Left renal cortex interstitium (tissue), 4 donors: ENCODE measurements around the gene PCSK6. TPM values are rescaled to one million over a fixed set of nuclear protein-coding genes. Genes with fewer than 3 reads are reported as not detected.
"Not testable (repeated sequence)": the region's sequence is repeated elsewhere in the genome, so short reads cannot be mapped to it uniquely, and the experiment has no call there.

Experiments
- DNase-seq, 4 donors: peaks; one replicate each; pipeline ENCODE4 v3.0.0-alpha.2; 2013; ENCODE audit warnings: low read depth in 4 of 4, low spot score in 2 of 4, missing footprints in 1 of 4
- polyA plus RNA-seq, 4 donors: library from polyadenylated mRNA; unstranded; fragments of 120-200 nt; gene quantifications; one replicate each; pipeline ENCODE4 v1.2.1, GENCODE V29; 2013; ENCODE audit not compliant: insufficient read length in 4 of 4

The PCSK6 gene
- polyA plus RNA-seq, 4 donors: 7.2 to 8.2 (median 8.1) TPM

GRCh38 chr15:101368861-101369642 is 120.5 kb downstream of the PCSK6 start:
- DNase-seq: no peak

GRCh38 chr15:101368086-101368780 is 121.3 kb downstream of the PCSK6 start:
- no peak for DNase-seq

GRCh38 chr15:101366853-101367252 is 122.7 kb downstream of the PCSK6 start:
- no peak for DNase-seq

- DNase-seq: no peak
Observed at GRCh38 chr15:101362986-101363566, 126.4 kb downstream of the PCSK6 start.

GRCh38 chr15:101362359-101362758 is 127.1 kb downstream of the PCSK6 start:
- DNase-seq: no peak

GRCh38 chr15:101361418-101361817 is 128.1 kb downstream of the PCSK6 start:
- DNase-seq: no peak

GRCh38 chr15:101359365-101359947 is 130.1 kb downstream of the PCSK6 start:
- DNase-seq: no peak

- DNase-seq: no peak
Observed at GRCh38 chr15:101358895-101359294, 130.6 kb downstream of the PCSK6 start.

- no peak for DNase-seq
Observed at GRCh38 chr15:101357885-101358284, 131.6 kb downstream of the PCSK6 start.

GRCh38 chr15:101357333-101357732 is 132.2 kb downstream of the PCSK6 start:
- DNase-seq: no peak

GRCh38 chr15:101356512-101357172 is 132.9 kb downstream of the PCSK6 start:
- DNase-seq: not testable (repeated sequence)

GRCh38 chr15:101355678-101356464 is 133.6 kb downstream of the PCSK6 start:
- no peak for DNase-seq

- DNase-seq: no peak
Observed at GRCh38 chr15:101354891-101355623, 134.4 kb downstream of the PCSK6 start.

- no peak for DNase-seq
Observed at GRCh38 chr15:101353240-101353639, 136.3 kb downstream of the PCSK6 start.

GRCh38 chr15:101351736-101352135 is 137.8 kb downstream of the PCSK6 start:
- no peak for DNase-seq

- DNase-seq: no peak
Observed at GRCh38 chr15:101349047-101349951, 140.2 kb downstream of the PCSK6 start.

GRCh38 chr15:101348643-101349042 is 140.9 kb downstream of the PCSK6 start:
- DNase-seq: no peak

GRCh38 chr15:101348015-101348414 is 141.5 kb downstream of the PCSK6 start:
- DNase-seq: no peak
